Activated CD4-positive, CD25-positive, alpha-beta regulatory T cell treated with anti-CD3 and anti-CD28 coated beads, Interleukin-2, amount 50 U/mL, for 72 hours (primary cell): Measurements from ENCODE around the gene TEX48.

Experiments
- DNase-seq: peaks from one replicate; pipeline ENCODE4 v3.0.0; 2021

The TEX48 gene

GRCh38 chr9:114619191-114619761, 62.7 kb downstream of the TEX48 start:
- no peak for DNase-seq

- no peak for DNase-seq
These were observed 65.1 kb downstream of the TEX48 start for GRCh38 chr9:114616684-114617520.
